PC-9 (cell line): ENCODE measurements around the gene CTTNBP2.

Experiments used
- CTCF ChIP-seq: fragments of 200-600 bp; sonication (generic); conservative IDR thresholded peaks from 2 replicates; pipeline ENCODE4 v1.6.1; 2017; ENCODE audit warnings: mixed run types, antibody characterized with exemption, mild to moderate bottlenecking, moderate library complexity
- EZH2 ChIP-seq: fragments of 200-600 bp; sonication (generic); IDR thresholded peaks from 2 replicates; pipeline ENCODE4 v1.8.0; 2017; ENCODE audit warnings: antibody characterized with exemption, low read depth

GRCh38 chr7:117674617-117675016 lies 198.6 kb downstream of the CTTNBP2 start:
- TF ChIP-seq CTCF (no peak), EZH2 (no peak)
